Ascending aorta (tissue), 2 donors: ENCODE data around the gene PDLIM4. TPM values are rescaled to one million over a fixed set of nuclear protein-coding genes. Genes with fewer than 3 reads are reported as not detected.

ENCODE experiments used
- DNase-seq, 2 donors: peaks; one replicate each; pipeline ENCODE4 v3.0.0-alpha.2; 2019; ENCODE audit warnings: low spot score in 2 of 2
- H3K27ac ChIP-seq, 2 donors: fragments of 200-600 bp; sonication (generic); one replicate each; pipeline ENCODE4 v1.5.1; 2016 to 2017; ENCODE audit warnings: mild to moderate bottlenecking in 1 of 2
- H3K27me3 ChIP-seq: fragments of 200-600 bp; sonication (generic); one replicate; pipeline ENCODE4 v1.5.1; 2017
- H3K36me3 ChIP-seq, 2 donors: fragments of 200-600 bp; sonication (generic); one replicate each; pipeline ENCODE4 v1.5.1; 2016
- H3K4me1 ChIP-seq, 2 donors: fragments of 200-600 bp; sonication (generic); one replicate each; pipeline ENCODE4 v1.5.1; 2016 to 2017; ENCODE audit warnings: mild to moderate bottlenecking in 1 of 2
- H3K4me3 ChIP-seq, 2 donors: fragments of 200-600 bp; sonication (generic); one replicate each; pipeline ENCODE4 v1.5.1; 2016 to 2017; ENCODE audit warnings: mild to moderate bottlenecking in 1 of 2
- H3K9me3 ChIP-seq, 2 donors: fragments of 200-600 bp; sonication (generic); one replicate each; pipeline ENCODE4 v1.5.1; 2016
- CTCF ChIP-seq, 3 experiments: fragments of 200-600 bp in 2 of 3; fragments of 450-650 bp in 1 of 3; sonication (generic) in 2 of 3; IDR thresholded peaks; one replicate each; pipeline ENCODE4 v1.5.1; 2016 to 2019; ENCODE audit warnings: antibody characterized with exemption in 3 of 3, mild to moderate bottlenecking in 1 of 3, moderate library complexity in 1 of 3
- intact Hi-C: fragments of 100-400 bp; cut with DNase I; formaldehyde crosslinking; loops from one replicate; pipeline ENCODE4 v1.15.1; 2023
- total RNA-seq: library from RNA; depleted of rRNA; stranded (reverse); fragments of >200 nt; gene quantifications from one replicate; pipeline ENCODE4 v1.1.0, GENCODE V29; 2016

The PDLIM4 gene
- total RNA-seq, 1 donor from 2014 or later = 49.1 TPM

- peaks cover 24 to 61% of the 10 kb centered on the region in 2 donors for H3K4me1 ChIP-seq
- peak in 1 of 2 donors; percentile 66 for DNase-seq
- H3K4me3 ChIP-seq = no peak overlapping the region
- peak overlapping the region; percentile 94 to 98 for H3K27ac ChIP-seq
- no peaks in the 10 kb centered on the region for H3K9me3 ChIP-seq
- peaks cover 6 to 10% of the 10 kb centered on the region in 2 donors for H3K36me3 ChIP-seq
- TF ChIP-seq CTCF (IDR thresholded peaks at IDR 0.05) = no peak
- no peaks in the 10 kb centered on the region for H3K27me3 ChIP-seq
- intact Hi-C loops = no loop called here
Measured at GRCh38 chr5:132261881-132262845, 4.7 kb downstream of the PDLIM4 start.

GRCh38 chr5:132262882-132263547 is 5.5 kb downstream of the PDLIM4 start:
- intact Hi-C loops = no loop called here
- TF ChIP-seq CTCF (IDR thresholded peaks at IDR 0.05) = no peak
- Histone ChIP-seq H3K4me1 (peaks cover 24 to 60% of the 10 kb centered on the region in 2 donors), H3K27me3 (no peaks in the 10 kb centered on the region), H3K27ac (peak overlapping the region; percentile 94 to 98), H3K4me3 (no peak overlapping the region), H3K36me3 (peaks cover 6 to 17% of the 10 kb centered on the region in 2 donors), H3K9me3 (no peaks in the 10 kb centered on the region)
- DNase-seq = peak in 1 of 2 donors; percentile 42

- Histone ChIP-seq H3K4me1 (peaks cover 24 to 60% of the 10 kb centered on the region in 2 donors), H3K27ac (peak overlapping the region; percentile 94 to 98), H3K27me3 (no peaks in the 10 kb centered on the region), H3K4me3 (no peak overlapping the region), H3K9me3 (no peaks in the 10 kb centered on the region), H3K36me3 (peaks cover 6 to 17% of the 10 kb centered on the region in 2 donors)
- intact Hi-C loops = loop anchor here (2.0 kb wide), 1 partner anchor 31 kb away; the partner anchor contains the start of gene SLC22A4
- DNase-seq = peak in 1 of 2 donors; percentile 88
- TF ChIP-seq CTCF (IDR thresholded peaks at IDR 0.05) = peak in 2 of 3 experiments; percentile 10 to 13
Measured at GRCh38 chr5:132263548-132264261, 6.2 kb downstream of the PDLIM4 start.

- Histone ChIP-seq H3K4me3 (no peak overlapping the region), H3K4me1 (peaks cover 24 to 54% of the 10 kb centered on the region in 2 donors), H3K36me3 (peaks cover 6 to 20% of the 10 kb centered on the region in 2 donors), H3K9me3 (no peaks in the 10 kb centered on the region), H3K27me3 (no peaks in the 10 kb centered on the region), H3K27ac (peak overlapping the region; percentile 94 to 98)
- intact Hi-C loops = loop anchor here (2.0 to 5.0 kb wide), 2 partner anchors 30 to 103 kb away; partner anchors contain the start of genes SLC22A4 and SLC22A5
- DNase-seq = peak in 1 of 2 donors; percentile 59
- TF ChIP-seq CTCF (IDR thresholded peaks at IDR 0.05) = no peak
Measured at GRCh38 chr5:132264546-132265335, 7.2 kb downstream of the PDLIM4 start.
